Left renal cortex interstitium (tissue), 4 donors: Measurements from ENCODE around the gene IQCK. TPM values are rescaled to one million over a fixed set of nuclear protein-coding genes. Genes with fewer than 3 reads are reported as not detected.
"Not testable (repeated sequence)": the region's sequence is repeated elsewhere in the genome, so short reads cannot be mapped to it uniquely, and the experiment has no call there.

Experiments used
- DNase-seq, 4 donors: peaks; one replicate each; pipeline ENCODE4 v3.0.0-alpha.2; 2013; ENCODE audit warnings: low read depth in 4 of 4, low spot score in 2 of 4, missing footprints in 1 of 4
- polyA plus RNA-seq, 4 donors: library from polyadenylated mRNA; unstranded; fragments of 120-200 nt; gene quantifications; one replicate each; pipeline ENCODE4 v1.2.1, GENCODE V29; 2013; ENCODE audit not compliant: insufficient read length in 4 of 4

The IQCK gene
- polyA plus RNA-seq = 10 to 100 TPM; 44.7 to 49.6 (median 46.6) TPM

GRCh38 chr16:19717741-19718623, at the start of gene IQCK, which contains the start of gene KNOP1:
Gene IQCK (plus strand): TSS chr16:19718271. CDS start chr16:19718307, 36 bp downstream.
Gene KNOP1 (minus strand): TSS chr16:19718227. CDS start chr16:19715035, 3,192 bp downstream.
- DNase-seq = peak; percentile 74 to 85 (median 80)

GRCh38 chr16:19672378-19672777, 45.7 kb upstream of the IQCK start:
- DNase-seq = no peak

GRCh38 chr16:19674485-19674884, 43.6 kb upstream of the IQCK start:
- DNase-seq = no peak

- no peak for DNase-seq
Measured at GRCh38 chr16:19677402-19677801, 40.7 kb upstream of the IQCK start.

GRCh38 chr16:19678804-19679203, 39.3 kb upstream of the IQCK start:
- DNase-seq = no peak

- DNase-seq = not testable (repeated sequence)
Measured at GRCh38 chr16:19679281-19679680, 38.8 kb upstream of the IQCK start.

- DNase-seq = peak in 2 of 4 donors; percentile 6 to 16
Measured at GRCh38 chr16:19680881-19681340, 37.2 kb upstream of the IQCK start.

GRCh38 chr16:19681637-19682036, 36.4 kb upstream of the IQCK start:
- DNase-seq = no peak

GRCh38 chr16:19683453-19684236, 34.4 kb upstream of the IQCK start:
- DNase-seq = no peak

- no peak for DNase-seq
Measured at GRCh38 chr16:19685176-19685575, 32.9 kb upstream of the IQCK start.

- no peak for DNase-seq
Measured at GRCh38 chr16:19687279-19687678, 30.8 kb upstream of the IQCK start.

- no peak for DNase-seq
Measured at GRCh38 chr16:19688396-19689024, 29.6 kb upstream of the IQCK start.

GRCh38 chr16:19689342-19689741, 28.7 kb upstream of the IQCK start:
- DNase-seq = no peak

- DNase-seq = no peak
Measured at GRCh38 chr16:19690196-19690595, 27.9 kb upstream of the IQCK start.

GRCh38 chr16:19691161-19691711, 26.8 kb upstream of the IQCK start:
- DNase-seq = no peak

- no peak for DNase-seq
Measured at GRCh38 chr16:19694989-19695388, 23.1 kb upstream of the IQCK start.

- DNase-seq = no peak
Measured at GRCh38 chr16:19696328-19696727, 21.7 kb upstream of the IQCK start.

GRCh38 chr16:19696961-19697360, 21.1 kb upstream of the IQCK start:
- DNase-seq = no peak

GRCh38 chr16:19697756-19698318, 20.2 kb upstream of the IQCK start:
- DNase-seq = no peak
